Duodenal mucosa (tissue), 2 donors: ENCODE data around the gene USP28.
A peak's percentile ranks its signal among the peaks of the same experiment; 100 is the strongest.
"Not testable (repeated sequence)": the region's sequence is repeated elsewhere in the genome, so short reads cannot be mapped to it uniquely, and the experiment has no call there.

Source experiments
- H3K27ac ChIP-seq: one replicate; pipeline ENCODE4 v1.7.0; 2013; ENCODE audit warnings: low read depth, low read length
- H3K27me3 ChIP-seq, 2 donors: one replicate each; pipeline ENCODE4 v1.7.0; 2013; ENCODE audit warnings: low read length in 2 of 2, control low read depth in 1 of 2; ENCODE audit not compliant: insufficient read depth in 2 of 2, control insufficient read depth in 1 of 2
- H3K36me3 ChIP-seq, 2 donors: one replicate each; pipeline ENCODE4 v1.7.0; 2013; ENCODE audit warnings: low read length in 2 of 2, control low read depth in 1 of 2; ENCODE audit not compliant: insufficient read depth in 2 of 2, control insufficient read depth in 1 of 2
- H3K4me1 ChIP-seq, 2 donors: one replicate each; pipeline ENCODE4 v1.7.0; 2013; ENCODE audit warnings: low read length in 2 of 2, control low read depth in 1 of 2; ENCODE audit not compliant: insufficient read depth in 2 of 2, control insufficient read depth in 1 of 2
- H3K4me3 ChIP-seq, 2 donors: one replicate each; pipeline ENCODE4 v1.7.0; 2013; ENCODE audit warnings: low read length in 2 of 2, low read depth in 1 of 2
- H3K9ac ChIP-seq, 2 donors: one replicate each; pipeline ENCODE4 v1.7.0; 2013; ENCODE audit warnings: low read length in 2 of 2, low read depth in 1 of 2
- H3K9me3 ChIP-seq, 2 donors: one replicate each; pipeline ENCODE4 v1.7.0; 2013; ENCODE audit warnings: low read length in 2 of 2, control low read depth in 1 of 2; ENCODE audit not compliant: control insufficient read depth in 1 of 2

Gene USP28

GRCh38 chr11:113779496-113779895 lies 95.9 kb downstream of the USP28 start, which contains the start of gene CLDN25:
Gene CLDN25 (plus strand): TSS chr11:113779796. CDS start chr11:113779796, 0 bp downstream.
- Histone ChIP-seq H3K36me3 (no peaks in the 10 kb centered on the region), H3K4me1 (peaks cover 0 to 3% of the 10 kb centered on the region in 2 donors), H3K4me3 (no peak within 1 kb of the TSS), H3K27me3 (peaks cover 0 to 3% of the 10 kb centered on the region in 2 donors), H3K9me3 (no peaks in the 10 kb centered on the region), H3K9ac (no peak within 1 kb of the TSS), H3K27ac (no peak within 1 kb of the TSS)

GRCh38 chr11:113778111-113778910 lies 97.1 kb downstream of the USP28 start:
- Histone ChIP-seq H3K9me3 (no peaks in the 10 kb centered on the region), H3K27me3 (peaks cover 0 to 3% of the 10 kb centered on the region in 2 donors), H3K36me3 (no peaks in the 10 kb centered on the region), H3K9ac (no peak overlapping the region), H3K27ac (no peak overlapping the region), H3K4me1 (peaks cover 0 to 3% of the 10 kb centered on the region in 2 donors), H3K4me3 (peak overlapping the region; percentile 44 to 65)

GRCh38 chr11:113774174-113774503 lies 101.2 kb downstream of the USP28 start:
- H3K27ac ChIP-seq = no peak overlapping the region
- peak overlapping the region; percentile 97 to 99 for H3K9ac ChIP-seq
- peak overlapping the region; percentile 98 to 100 for H3K4me3 ChIP-seq
- peaks cover 5 to 12% of the 10 kb centered on the region in 2 donors for H3K4me1 ChIP-seq
- H3K27me3 ChIP-seq = no peaks in the 10 kb centered on the region
- H3K36me3 ChIP-seq = no peaks in the 10 kb centered on the region
- no peaks in the 10 kb centered on the region for H3K9me3 ChIP-seq

GRCh38 chr11:113773416-113774173 lies 101.8 kb downstream of the USP28 start, which contains the start of gene ZW10:
Gene ZW10 (minus strand): TSS chr11:113773692. CDS start chr11:113773666, 26 bp downstream.
- Histone ChIP-seq H3K27me3 (no peaks in the 10 kb centered on the region), H3K9me3 (no peaks in the 10 kb centered on the region), H3K4me3 (peak within 1 kb of the TSS; percentile 98 to 100), H3K4me1 (peaks cover 5 to 12% of the 10 kb centered on the region in 2 donors), H3K27ac (peak within 1 kb of the TSS; percentile 75), H3K9ac (peak within 1 kb of the TSS; percentile 97 to 99), H3K36me3 (no peaks in the 10 kb centered on the region)

GRCh38 chr11:113773092-113773415 lies 102.3 kb downstream of the USP28 start:
- Histone ChIP-seq H3K9me3 (no peaks in the 10 kb centered on the region), H3K27me3 (no peaks in the 10 kb centered on the region), H3K27ac (peak overlapping the region; percentile 63), H3K9ac (peak overlapping the region; percentile 97 to 99), H3K4me3 (peak overlapping the region; percentile 98 to 100), H3K36me3 (peaks cover 0 to 3% of the 10 kb centered on the region in 2 donors), H3K4me1 (peaks cover 5 to 11% of the 10 kb centered on the region in 2 donors)

GRCh38 chr11:113771964-113772363 lies 103.4 kb downstream of the USP28 start:
- no peak overlapping the region for H3K9ac ChIP-seq
- H3K9me3 ChIP-seq = no peaks in the 10 kb centered on the region
- H3K4me3 ChIP-seq = peak overlapping the region in 1 of 2 donors; percentile 98
- H3K36me3 ChIP-seq = peaks cover 0 to 12% of the 10 kb centered on the region in 2 donors
- no peak overlapping the region for H3K27ac ChIP-seq
- no peaks in the 10 kb centered on the region for H3K27me3 ChIP-seq
- peaks cover 5 to 8% of the 10 kb centered on the region in 2 donors for H3K4me1 ChIP-seq

- no peak overlapping the region for H3K9ac ChIP-seq
- H3K27me3 ChIP-seq = no peaks in the 10 kb centered on the region
- peaks cover 0 to 35% of the 10 kb centered on the region in 2 donors for H3K36me3 ChIP-seq
- H3K4me3 ChIP-seq = no peak overlapping the region
- H3K27ac ChIP-seq = no peak overlapping the region
- H3K9me3 ChIP-seq = no peaks in the 10 kb centered on the region
- no peaks in the 10 kb centered on the region for H3K4me1 ChIP-seq
Measured at GRCh38 chr11:113764527-113765219, 110.7 kb downstream of the USP28 start.

- H3K4me3 ChIP-seq, H3K27ac ChIP-seq, H3K9me3 ChIP-seq, H3K9ac ChIP-seq, H3K4me1 ChIP-seq, H3K27me3 ChIP-seq: not testable (repeated sequence)
- peaks cover 5 to 44% of the 10 kb centered on the region in 2 donors for H3K36me3 ChIP-seq
Measured at GRCh38 chr11:113763040-113763439, 112.3 kb downstream of the USP28 start.

GRCh38 chr11:113760241-113760640 lies 115.1 kb downstream of the USP28 start:
- Histone ChIP-seq H3K27me3 (no peaks in the 10 kb centered on the region), H3K36me3 (peaks cover 11 to 54% of the 10 kb centered on the region in 2 donors), H3K4me1 (no peaks in the 10 kb centered on the region), H3K27ac (no peak overlapping the region), H3K9ac (no peak overlapping the region), H3K9me3 (no peaks in the 10 kb centered on the region), H3K4me3 (no peak overlapping the region)

- Histone ChIP-seq H3K4me1 (no peaks in the 10 kb centered on the region), H3K4me3 (no peak overlapping the region), H3K27me3 (no peaks in the 10 kb centered on the region), H3K36me3 (peaks cover 12 to 34% of the 10 kb centered on the region in 2 donors), H3K9me3 (no peaks in the 10 kb centered on the region), H3K9ac (no peak overlapping the region), H3K27ac (no peak overlapping the region)
Measured at GRCh38 chr11:113752932-113753331, 122.4 kb downstream of the USP28 start.
